Body of pancreas (tissue), 4 donors: ENCODE measurements around the gene BEGAIN. TPM values are rescaled to one million over a fixed set of nuclear protein-coding genes. Genes with fewer than 3 reads are reported as not detected.
"Not testable (repeated sequence)": the region's sequence is repeated elsewhere in the genome, so short reads cannot be mapped to it uniquely, and the experiment has no call there.

ENCODE experiments used
- ATAC-seq: fragments of 150-250 bp; one replicate; pipeline ENCODE4 v1.9.1; 2016
- DNase-seq, 4 donors: peaks; one replicate each; pipeline ENCODE4 v3.0.0-alpha.2; 2019
- H3K27ac ChIP-seq, 4 donors: fragments of 200-600 bp; sonication (generic); 1 replicate in 3 of 4; 2 replicates in 1 of 4; pipeline versions ENCODE4 v1.5.1 to v1.6.1; 2016 to 2019; ENCODE audit warnings: mild to moderate bottlenecking in 1 of 4, mixed read lengths in 1 of 4, moderate library complexity in 1 of 4
- H3K27me3 ChIP-seq, 2 donors: fragments of 200-600 bp; sonication (generic); one replicate each; pipeline ENCODE4 v1.6.0; 2016; ENCODE audit warnings: mild to moderate bottlenecking in 1 of 2
- H3K36me3 ChIP-seq, 2 donors: fragments of 200-600 bp; sonication (generic); replicated peaks in 1 of 2; 2 replicates each; pipeline ENCODE4 v1.5.1; 2016; ENCODE audit warnings: low read depth in 2 of 2; ENCODE audit not compliant: insufficient read depth in 1 of 2
- H3K4me1 ChIP-seq: fragments of 200-600 bp; sonication (generic); one replicate; pipeline ENCODE4 v1.6.0; 2016
- H3K4me3 ChIP-seq, 2 donors: fragments of 200-600 bp; sonication (generic); 1 replicate in 1 of 2; 2 replicates in 1 of 2; pipeline ENCODE4 v1.5.1; 2016 to 2019
- H3K9me3 ChIP-seq, 3 donors: fragments of 200-600 bp; sonication (generic); 1 replicate in 2 of 3; 2 replicates in 1 of 3; pipeline ENCODE4 v1.5.1; 2016
- CTCF ChIP-seq, 7 experiments: fragments of 450-650 bp in 4 of 7; fragments of 200-600 bp in 3 of 7; sonication (generic) in 3 of 7; IDR thresholded peaks; one replicate each; pipeline ENCODE4 v1.5.1; 2016 to 2019; ENCODE audit warnings: antibody characterized with exemption in 7 of 7
- POLR2A ChIP-seq, 3 donors: fragments of 450-650 bp; IDR thresholded peaks; one replicate each; pipeline ENCODE4 v1.6.1; 2016; ENCODE audit warnings: antibody characterized with exemption in 3 of 3, mild to moderate bottlenecking in 2 of 3
- WGBS, 2 donors: methylation state at CpG; one replicate each; pipeline ENCODE4 v1.1.5; 2017; 5-methylcytosine and 5-hydroxymethylcytosine counted together
- intact Hi-C: fragments of 100-400 bp; cut with DNase I; formaldehyde crosslinking; loops from one replicate; pipeline ENCODE4 v1.15.1; 2023
- total RNA-seq, 2 donors: library from RNA; depleted of rRNA; stranded (reverse); fragments of >200 nt; gene quantifications; one replicate each; pipeline ENCODE4 v1.1.0, GENCODE V29; 2016

The BEGAIN gene
- total RNA-seq, 2 donors from 2014 or later, result 23.9 to 28.7 TPM

GRCh38 chr14:100522616-100523099 lies 64.6 kb downstream of the BEGAIN start:
- TF ChIP-seq CTCF (IDR thresholded peaks at IDR 0.05), result no peak
- TF ChIP-seq POLR2A (IDR thresholded peaks at IDR 0.05), result no peak
- ATAC-seq (no peak), DNase-seq (no peak)
- Histone ChIP-seq H3K4me1 (peaks cover 5% of the 10 kb centered on the region), H3K27ac (no peak overlapping the region), H3K4me3 (no peak overlapping the region), H3K27me3 (no peaks in the 10 kb centered on the region), H3K36me3 (peaks cover 0 to 4% of the 10 kb centered on the region in 2 donors), H3K9me3 (no peaks in the 10 kb centered on the region)
- WGBS, 2 donors, result 63 to 83% methylated on average over 6 of the region's 6 CpGs
- intact Hi-C loops, result loop anchor here (10.0 kb wide), 1 partner anchor 122 kb away; no protein-coding TSS in a partner anchor

GRCh38 chr14:100506053-100506452 lies 81.2 kb downstream of the BEGAIN start:
- H3K4me1 ChIP-seq, DNase-seq, H3K27me3 ChIP-seq, H3K36me3 ChIP-seq, H3K4me3 ChIP-seq, H3K9me3 ChIP-seq, intact Hi-C loops, H3K27ac ChIP-seq, ATAC-seq: not testable (repeated sequence)
- WGBS, 2 donors, result 97 to 98% methylated on average over 3 of the region's 3 CpGs

- Histone ChIP-seq H3K9me3 (no peaks in the 10 kb centered on the region), H3K4me1 (no peaks in the 10 kb centered on the region), H3K36me3 (no peaks in the 10 kb centered on the region), H3K4me3 (no peak overlapping the region), H3K27ac (no peak overlapping the region), H3K27me3 (no peaks in the 10 kb centered on the region)
- 81% methylated on average over 3 of the region's 3 CpGs for WGBS, 2 donors
- TF ChIP-seq POLR2A (IDR thresholded peaks at IDR 0.05), result no peak
- no peak for TF ChIP-seq CTCF (IDR thresholded peaks at IDR 0.05)
- intact Hi-C loops, result no loop called here
- ATAC-seq (no peak), DNase-seq (no peak)
Measured at GRCh38 chr14:100504372-100505078, 82.7 kb downstream of the BEGAIN start.

GRCh38 chr14:100503251-100503650 lies 84.0 kb downstream of the BEGAIN start:
- no peak overlapping the region for H3K27ac ChIP-seq
- no peak for TF ChIP-seq CTCF (IDR thresholded peaks at IDR 0.05)
- no peak for TF ChIP-seq POLR2A (IDR thresholded peaks at IDR 0.05)
- ATAC-seq, result no peak
- H3K4me3 ChIP-seq, result no peak overlapping the region
- DNase-seq, result no peak
- no peaks in the 10 kb centered on the region for H3K27me3 ChIP-seq
- no peaks in the 10 kb centered on the region for H3K9me3 ChIP-seq
- WGBS, 2 donors, result 93 to 95% methylated on average over 7 of the region's 7 CpGs
- intact Hi-C loops, result no loop called here
- H3K36me3 ChIP-seq, result no peaks in the 10 kb centered on the region
- H3K4me1 ChIP-seq, result no peaks in the 10 kb centered on the region

GRCh38 chr14:100502622-100503220 lies 84.5 kb downstream of the BEGAIN start:
- Histone ChIP-seq H3K36me3 (no peaks in the 10 kb centered on the region), H3K27me3 (no peaks in the 10 kb centered on the region), H3K9me3 (no peaks in the 10 kb centered on the region), H3K4me1 (no peaks in the 10 kb centered on the region), H3K27ac (no peak overlapping the region), H3K4me3 (no peak overlapping the region)
- no peak for ATAC-seq
- intact Hi-C loops, result no loop called here
- no peak for TF ChIP-seq POLR2A (IDR thresholded peaks at IDR 0.05)
- no peak for TF ChIP-seq CTCF (IDR thresholded peaks at IDR 0.05)
- DNase-seq, result no peak
- 95% methylated on average over 9 to 10 of the region's 10 CpGs for WGBS, 2 donors
